GM19372 (cell line): ENCODE data around the gene OBP2A.

ENCODE experiments used
- ATAC-seq: cut with Tn5 transposase; IDR thresholded peaks from one replicate; pipeline ENCODE4 v1.9.1; 2021; ENCODE audit warnings: mild to moderate bottlenecking, low read depth, moderate library complexity; ENCODE audit not compliant: unreplicated experiment

OBP2A gene

GRCh38 chr9:135551031-135551430, 5.1 kb downstream of the OBP2A start:
- no peak for ATAC-seq

GRCh38 chr9:135551456-135551855, 5.5 kb downstream of the OBP2A start:
- ATAC-seq: no peak

- no peak for ATAC-seq
Observed at GRCh38 chr9:135552021-135552697, 6.2 kb downstream of the OBP2A start.

GRCh38 chr9:135552698-135553171, 6.8 kb downstream of the OBP2A start:
- no peak for ATAC-seq

GRCh38 chr9:135554718-135555117, 8.8 kb downstream of the OBP2A start:
- no peak for ATAC-seq

- no peak for ATAC-seq
Observed at GRCh38 chr9:135555203-135555602, 9.3 kb downstream of the OBP2A start.

GRCh38 chr9:135555910-135556309, 10.0 kb downstream of the OBP2A start:
- no peak for ATAC-seq

GRCh38 chr9:135559606-135560005, 13.7 kb downstream of the OBP2A start:
- ATAC-seq: no peak

GRCh38 chr9:135561391-135562234, 15.7 kb downstream of the OBP2A start, which contains the start of gene PAEP:
PAEP (plus strand) TSS chr9:135561756.
- ATAC-seq: no peak

GRCh38 chr9:135562235-135562745, 16.4 kb downstream of the OBP2A start:
- ATAC-seq: no peak

- ATAC-seq: no peak
Observed at GRCh38 chr9:135563039-135563476, 17.1 kb downstream of the OBP2A start.

GRCh38 chr9:135563858-135564257, 17.9 kb downstream of the OBP2A start:
- ATAC-seq: no peak

- ATAC-seq: no peak
Observed at GRCh38 chr9:135565141-135565628, 19.3 kb downstream of the OBP2A start.

GRCh38 chr9:135565636-135566035, 19.7 kb downstream of the OBP2A start:
- ATAC-seq: no peak

GRCh38 chr9:135566552-135566951, 20.6 kb downstream of the OBP2A start:
- no peak for ATAC-seq

GRCh38 chr9:135567311-135567710, 21.4 kb downstream of the OBP2A start:
- ATAC-seq: no peak

- no peak for ATAC-seq
Observed at GRCh38 chr9:135568026-135568425, 22.1 kb downstream of the OBP2A start.

- ATAC-seq: no peak
Observed at GRCh38 chr9:135570456-135570855, 24.5 kb downstream of the OBP2A start.

- no peak for ATAC-seq
Observed at GRCh38 chr9:135572233-135572632, 26.3 kb downstream of the OBP2A start.

- ATAC-seq: no peak
Observed at GRCh38 chr9:135573124-135573523, 27.2 kb downstream of the OBP2A start.

GRCh38 chr9:135574331-135574730, 28.4 kb downstream of the OBP2A start:
- ATAC-seq: no peak
